K562 (cell line): ENCODE results near the gene COX7A2. TPM values are rescaled to one million over a fixed set of nuclear protein-coding genes. Genes with fewer than 3 reads are reported as not detected.

Experiments
- ATAC-seq: fragments of 200-7000 bp; cut with Tn5 transposase; 3 replicates; pipeline ENCODE4 v1.9.1; 2020; ENCODE audit warnings: moderate library complexity
- BruUV-seq: library from RNA; stranded (reverse); fragments of 400-500 nt; replicated peaks from 2 replicates; lab custom pipeline; 2021; lab: Mats Ljungman, UMichigan
- CTCF ChIA-PET: fragments of 300-600 bp; formaldehyde crosslinking; extraction: SDS; loops from one replicate; lab custom pipeline; 2021; ENCODE audit warnings: low intra/inter-chr PET ratio; lab: Yijun Ruan, JAX
- POLR2A ChIA-PET: fragments of 300-600, 350-650 bp; sonication (Branson Sonifier 250); formaldehyde crosslinking; extraction: SDS; loops from one replicate; lab custom pipeline; 2021; ENCODE audit warnings: antibody characterized with exemption, inconsistent platforms; lab: Yijun Ruan, JAX
- DNase-seq, 4 experiments: peaks; one replicate each; pipeline versions ENCODE4 v3.0.0 to v3.0.0-alpha.2; 2011 to 2018; ENCODE audit warnings: low spot score in 3 of 4, mixed read lengths in 3 of 4; ENCODE audit errors: extremely low read depth in 1 of 4
- FAIRE-seq: peaks from 2 replicates; lab custom pipeline; 2011; peaks lifted over from hg19 to GRCh38; lab: Jason Lieb, UNC
- H2AFZ ChIP-seq: 2 replicates; pipeline ENCODE4 v1.6.0; 2011; ENCODE audit warnings: low read depth, low read length, control low read depth, inconsistent platforms
- H3K27ac ChIP-seq: fragments of 200-600 bp; 3 replicates; pipeline ENCODE4 v1.8.0; 2011; ENCODE audit warnings: low read depth, mild to moderate bottlenecking, control low read depth, inconsistent platforms, low read length, moderate library complexity, mixed read lengths; ENCODE audit errors: extremely low read depth
- H3K27me3 ChIP-seq, 2 experiments: fragments of 300-600 bp in 1 of 2; 2 replicates in 1 of 2; 3 replicates in 1 of 2; pipeline versions ENCODE4 v1.6.0 to v1.8.0; 2011; ENCODE audit warnings: inconsistent platforms in 2 of 2, low read length in 2 of 2, mild to moderate bottlenecking in 1 of 2, mixed read lengths in 1 of 2, moderate library complexity in 1 of 2; ENCODE audit not compliant: control insufficient read depth in 2 of 2, insufficient read depth in 2 of 2
- H3K36me3 ChIP-seq: fragments of 300-600 bp; 3 replicates; pipeline ENCODE4 v1.8.0; 2011; ENCODE audit warnings: mild to moderate bottlenecking, low read length, inconsistent platforms; ENCODE audit not compliant: control insufficient read depth, insufficient read depth
- H3K4me1 ChIP-seq, 2 experiments: fragments of 200-600 bp in 1 of 2; replicated peaks in 1 of 2; 2 replicates in 1 of 2; 3 replicates in 1 of 2; pipeline versions ENCODE4 v1.5.1 to v1.8.0; 2011; ENCODE audit warnings: inconsistent platforms in 2 of 2, low read length in 2 of 2, mild to moderate bottlenecking in 1 of 2, mixed read lengths in 1 of 2, moderate library complexity in 1 of 2; ENCODE audit not compliant: control insufficient read depth in 2 of 2, insufficient read depth in 2 of 2
- H3K4me2 ChIP-seq: 2 replicates; pipeline ENCODE4 v1.6.1; 2011; ENCODE audit warnings: low read length, control low read depth, inconsistent platforms, mixed read lengths; ENCODE audit not compliant: insufficient read depth
- H3K4me3 ChIP-seq: fragments of 200-600 bp; sonication (generic), shearing (Covaris generic); 2 replicates; pipeline ENCODE4 v1.5.1; 2016; ENCODE audit warnings: control low read depth, inconsistent platforms
- H3K79me2 ChIP-seq: fragments of 200-600 bp; 3 replicates; pipeline ENCODE4 v1.8.0; 2011; ENCODE audit warnings: low read length, inconsistent platforms; ENCODE audit not compliant: control insufficient read depth, insufficient read depth
- H3K9ac ChIP-seq, 2 experiments: 2 replicates each; pipeline versions ENCODE4 v1.6.0 to v1.6.1; 2011; ENCODE audit warnings: low read depth in 2 of 2, low read length in 2 of 2, control low read depth in 1 of 2, inconsistent platforms in 1 of 2, mild to moderate bottlenecking in 1 of 2, mixed read lengths in 1 of 2; ENCODE audit not compliant: insufficient read depth in 1 of 2
- H3K9me1 ChIP-seq: one replicate; pipeline ENCODE4 v1.6.0; 2011; ENCODE audit warnings: inconsistent platforms, mild to moderate bottlenecking, low read length, moderate library complexity; ENCODE audit not compliant: control insufficient read depth, insufficient read depth
- H3K9me3 ChIP-seq: replicated peaks from 2 replicates; pipeline ENCODE4 v1.5.1; 2011; ENCODE audit warnings: low read depth, low read length, inconsistent platforms; ENCODE audit not compliant: control insufficient read depth, insufficient read depth
- H4K20me1 ChIP-seq: replicated peaks from 2 replicates; pipeline ENCODE4 v1.6.1; 2011; ENCODE audit warnings: low read length, inconsistent platforms, mixed read lengths; ENCODE audit not compliant: control insufficient read depth, insufficient read depth
- BRD9 ChIP-seq: fragments of 450-650 bp; IDR thresholded peaks from 2 replicates; pipeline ENCODE4 v1.6.1; 2018; ENCODE audit warnings: low read depth; ENCODE audit not compliant: partially characterized antibody
- CHD1 ChIP-seq: fragments of 200-600 bp; sonication (generic); IDR thresholded peaks from one replicate; pipeline ENCODE4 v1.6.1; 2012; ENCODE audit warnings: mild to moderate bottlenecking, moderate library complexity, low read length, inconsistent platforms
- CHD2 ChIP-seq: IDR thresholded peaks from 2 replicates; pipeline ENCODE4 v1.6.1; 2011; ENCODE audit warnings: low read depth, low read length
- ESRRB ChIP-seq: fragments of 250-450 bp; sonication (Bioruptor Pico); IDR thresholded peaks from 2 replicates; pipeline ENCODE4 v1.5.0; 2020; ENCODE audit warnings: mild to moderate bottlenecking, moderate library complexity, borderline replicate concordance
- JUNB ChIP-seq: fragments of 450-650 bp; formaldehyde crosslinking; conservative IDR thresholded peaks from 2 replicates; pipeline ENCODE4 v1.4.0; 2020; ENCODE audit warnings: mild to moderate bottlenecking
- JUND ChIP-seq, 2 experiments: IDR thresholded peaks; 2 replicates in 1 of 2; 3 replicates in 1 of 2; pipeline ENCODE4 v1.6.1; 2011; ENCODE audit warnings: borderline replicate concordance in 2 of 2, low read depth in 2 of 2, low read length in 2 of 2, improper control_type of control experiment in 1 of 2, missing biosample characterization in 1 of 2, missing genetic modification characterization in 1 of 2, missing genetic modification reagents in 1 of 2
- MECOM ChIP-seq: fragments of 250-450 bp; sonication (Bioruptor Pico); IDR thresholded peaks from 2 replicates; pipeline ENCODE4 v1.8.0; 2022; ENCODE audit warnings: inconsistent platforms
- RB1 ChIP-seq: fragments of 450-650 bp; IDR thresholded peaks from 2 replicates; pipeline ENCODE4 v1.6.1; 2017; ENCODE audit warnings: low read depth, mild to moderate bottlenecking
- TAF1 ChIP-seq: IDR thresholded peaks from 2 replicates; pipeline ENCODE4 v1.6.1; 2011; ENCODE audit warnings: mild to moderate bottlenecking, low read length, moderate library complexity; ENCODE audit not compliant: insufficient read depth, control insufficient read depth, severe bottlenecking; ENCODE audit errors: extremely low read depth
- TAF9B ChIP-seq: fragments of 450-650 bp; IDR thresholded peaks from 2 replicates; pipeline ENCODE4 v1.6.1; 2018; ENCODE audit warnings: mild to moderate bottlenecking; ENCODE audit not compliant: partially characterized antibody
- TCF7 ChIP-seq: sonication (generic); IDR thresholded peaks from 2 replicates; pipeline ENCODE4 v1.6.1; 2016; ENCODE audit warnings: antibody characterized with exemption, borderline replicate concordance
- TFAM ChIP-seq: fragments of 250-450 bp; sonication (Bioruptor Pico); conservative IDR thresholded peaks from 2 replicates; pipeline ENCODE4 v1.5.0; 2021; ENCODE audit warnings: mild to moderate bottlenecking, moderate library complexity
- ZBTB9 ChIP-seq: fragments of 450-650 bp; formaldehyde crosslinking; IDR thresholded peaks from 2 replicates; pipeline ENCODE4 v1.4.0; 2020; ENCODE audit warnings: mild to moderate bottlenecking, moderate library complexity
- ZNF507 ChIP-seq: conservative IDR thresholded peaks from 2 replicates; pipeline ENCODE4 v1.6.1; 2017; ENCODE audit warnings: missing genetic modification characterization, missing compliant biosample characterization
- WGBS: fragments of 100-300 bp; shearing (Covaris generic); methylation state at CpG from one replicate; pipeline ENCODE4 v1.1.6; 2016; ENCODE audit warnings: low coverage, mixed read lengths; ENCODE audit not compliant: insufficient coverage; ENCODE audit errors: missing lambda C conversion rate; 5-methylcytosine and 5-hydroxymethylcytosine counted together
- in situ Hi-C: fragments of 300-500 bp; cut with MboI; formaldehyde crosslinking; loops from 4 replicates; pipeline ENCODE4 v1.15.0; 2018; ENCODE audit warnings: inconsistent platforms, mixed read lengths
- intact Hi-C: fragments of 100-400 bp; cut with micrococcal nuclease; formaldehyde crosslinking; loops from 2 replicates; pipeline ENCODE4 v1.14.2; 2022
- polyA plus RNA-seq, 8 experiments: library from polyadenylated mRNA; depleted of rRNA in 4 of 8; stranded (reverse) in 5 of 8; unstranded in 3 of 8; fragments of >200 nt; fragmentation: Nextera tagmentation in 2 of 8; fragmentation: Illumina TruSeq in 1 of 8; extraction: Ambion mirVana in 2 of 8; extraction: Trizol in 1 of 8; gene quantifications; 2 replicates each; pipeline versions ENCODE4 v1.2.1 to v1.2.3, GENCODE V29; 2011 to 2014; ENCODE audit warnings: inconsistent platforms in 1 of 8, missing spikeins in 1 of 8
- total RNA-seq, 7 experiments: library from RNA; depleted of rRNA in 6 of 7; stranded (reverse); fragments of >200 nt in 6 of 7; fragmentation: Illumina TruSeq in 2 of 7; extraction: Trizol in 2 of 7; gene quantifications; 2 replicates each; pipeline versions ENCODE4 v1.2.1 to v1.2.3, GENCODE V29; 2011 to 2021; ENCODE audit warnings: low replicate concordance in 1 of 7

COX7A2 gene
- total and polyA plus RNA-seq, 9 of the 15 experiments (the other 6 are each of a cell fraction or from before 2014, with no cell fraction given): 234 to 2,216 (median 585) TPM

- TF ChIP-seq ZBTB9 (CRISPR knock-in tag) (no peak), ESRRB (CRISPR knock-in tag) (no peak)
Measured at GRCh38 chr6:75206576-75207342, 36.8 kb downstream of the COX7A2 start (continued).

- peaks cover 26 to 58% of the 10 kb centered on the region in 2 experiments; a peak in 4 of 5 replicates for H3K27me3 ChIP-seq
- no peak within 1 kb of the TSS for H2AFZ ChIP-seq
- no peak within 1 kb of the TSS for H3K4me2 ChIP-seq
- no peaks in the 10 kb centered on the region for H3K9me3 ChIP-seq
- 14% methylated on average over 39 of the region's 64 CpGs for WGBS
- CTCF ChIA-PET: no interaction called here
- H3K36me3 ChIP-seq: no peaks in the 10 kb centered on the region
- FAIRE-seq: no peak
- intact Hi-C loops (loop anchor here (5.0 kb wide), 1 partner anchor 1404 kb away; no protein-coding TSS in a partner anchor), in situ Hi-C loops (no loop called here)
- peaks cover 0 to 16% of the 10 kb centered on the region in 2 experiments; a peak in 1 of 5 replicates for H3K4me1 ChIP-seq
- TF ChIP-seq JUNB (CRISPR knock-in tag) (no peak), BRD9 (no peak), TAF1 (no peak), ZNF507 (tag) (no peak), JUND (IDR thresholded peaks at IDR 0.05; ENCODE audit: borderline replicate concordance, low read depth, low read length) (no peak), JUND (tag; IDR thresholded peaks at IDR 0.05; ENCODE audit: borderline replicate concordance, low read depth, low read length) (no peak), MECOM (CRISPR knock-in tag) (no peak), TFAM (no peak), CHD1 (no peak), RB1 (no peak), CHD2 (no peak), TAF9B (no peak), TCF7 (no peak)
- no peak for DNase-seq
- no peaks in the 10 kb centered on the region for H3K9me1 ChIP-seq
- H3K4me3 ChIP-seq: no peak within 1 kb of the TSS
- no peaks in the 10 kb centered on the region for H3K79me2 ChIP-seq
- 0 out of 2 replicates have a peak, but pooled peaks cover 4% of the 10 kb centered on the region for H4K20me1 ChIP-seq
- H3K27ac ChIP-seq: no peak within 1 kb of the TSS
- H3K9ac ChIP-seq: no peak within 1 kb of the TSS
- POLR2A ChIA-PET: no interaction called here
- no peak for ATAC-seq
- no TSS peak for BruUV-seq
Measured at GRCh38 chr6:75205776-75206575, 37.6 kb downstream of the COX7A2 start, which contains the start of gene COL12A1. TSS of gene COL12A1 (minus strand) at chr6:75206053. CDS start at chr6:75202792, 3,261 bp downstream.
